PFSK-1 (cell line): ENCODE data around the gene OPCML.

Experiments
- POLR2AphosphoS5 ChIP-seq: IDR thresholded peaks from 2 replicates; pipeline ENCODE4 v1.6.1; 2012; ENCODE audit warnings: low read depth, mild to moderate bottlenecking, control low read depth, low read length, moderate library complexity
- TAF1 ChIP-seq: IDR thresholded peaks from 2 replicates; pipeline ENCODE4 v1.6.1; 2012; ENCODE audit warnings: low read length, control low read depth, borderline replicate concordance; ENCODE audit not compliant: insufficient read depth
- TF ChIP-seq, protein P1 (sequence below), 2 experiments: IDR thresholded peaks; 2 replicates each; pipeline versions ENCODE4 v1.6.1 to v1.8.0; 2011 to 2012; ENCODE audit warnings: low read depth in 2 of 2, low read length in 2 of 2, control low read depth in 1 of 2, inconsistent platforms in 1 of 2, mild to moderate bottlenecking in 1 of 2, moderate library complexity in 1 of 2; ENCODE audit not compliant: insufficient read depth in 1 of 2

DNA sequence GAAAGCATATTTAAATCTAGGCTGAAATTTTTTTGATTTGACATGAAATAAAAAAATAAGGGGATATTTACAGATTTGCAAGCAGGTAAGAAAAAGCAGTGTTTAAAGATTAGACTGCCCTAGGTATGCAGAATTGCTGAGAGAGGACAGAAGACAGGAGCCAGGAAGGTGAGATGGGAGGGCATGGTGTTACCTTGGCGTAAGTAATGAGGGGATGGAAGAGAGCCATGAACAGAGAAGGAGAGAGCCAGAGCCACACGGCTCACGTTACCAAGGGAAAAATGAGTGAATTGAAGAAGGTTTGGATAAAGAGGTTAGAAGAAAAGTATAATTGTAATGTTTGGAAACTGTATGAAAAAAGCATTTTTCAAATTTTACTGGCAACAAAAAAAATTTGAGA is 904.3 kb downstream of the OPCML start:
- TF ChIP-seq TAF1 (no peak), POLR2AphosphoS5 (no peak)
- TF ChIP-seq, protein P1, sequence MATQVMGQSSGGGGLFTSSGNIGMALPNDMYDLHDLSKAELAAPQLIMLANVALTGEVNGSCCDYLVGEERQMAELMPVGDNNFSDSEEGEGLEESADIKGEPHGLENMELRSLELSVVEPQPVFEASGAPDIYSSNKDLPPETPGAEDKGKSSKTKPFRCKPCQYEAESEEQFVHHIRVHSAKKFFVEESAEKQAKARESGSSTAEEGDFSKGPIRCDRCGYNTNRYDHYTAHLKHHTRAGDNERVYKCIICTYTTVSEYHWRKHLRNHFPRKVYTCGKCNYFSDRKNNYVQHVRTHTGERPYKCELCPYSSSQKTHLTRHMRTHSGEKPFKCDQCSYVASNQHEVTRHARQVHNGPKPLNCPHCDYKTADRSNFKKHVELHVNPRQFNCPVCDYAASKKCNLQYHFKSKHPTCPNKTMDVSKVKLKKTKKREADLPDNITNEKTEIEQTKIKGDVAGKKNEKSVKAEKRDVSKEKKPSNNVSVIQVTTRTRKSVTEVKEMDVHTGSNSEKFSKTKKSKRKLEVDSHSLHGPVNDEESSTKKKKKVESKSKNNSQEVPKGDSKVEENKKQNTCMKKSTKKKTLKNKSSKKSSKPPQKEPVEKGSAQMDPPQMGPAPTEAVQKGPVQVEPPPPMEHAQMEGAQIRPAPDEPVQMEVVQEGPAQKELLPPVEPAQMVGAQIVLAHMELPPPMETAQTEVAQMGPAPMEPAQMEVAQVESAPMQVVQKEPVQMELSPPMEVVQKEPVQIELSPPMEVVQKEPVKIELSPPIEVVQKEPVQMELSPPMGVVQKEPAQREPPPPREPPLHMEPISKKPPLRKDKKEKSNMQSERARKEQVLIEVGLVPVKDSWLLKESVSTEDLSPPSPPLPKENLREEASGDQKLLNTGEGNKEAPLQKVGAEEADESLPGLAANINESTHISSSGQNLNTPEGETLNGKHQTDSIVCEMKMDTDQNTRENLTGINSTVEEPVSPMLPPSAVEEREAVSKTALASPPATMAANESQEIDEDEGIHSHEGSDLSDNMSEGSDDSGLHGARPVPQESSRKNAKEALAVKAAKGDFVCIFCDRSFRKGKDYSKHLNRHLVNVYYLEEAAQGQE (IDR thresholded peaks at IDR 0.05; ENCODE audit: insufficient read depth in 1 of 2, low read depth in 2 of 2, low read length in 2 of 2), result no peak
